ENCODE results near the gene PTMA. TPM values are rescaled to one million over a fixed set of nuclear protein-coding genes. Genes with fewer than 3 reads are reported as not detected.
"Not testable (repeated sequence)": the region's sequence is repeated elsewhere in the genome, so short reads cannot be mapped to it uniquely, and the experiment has no call there.

Gene PTMA
- total RNA-seq, 1 donor from 2014 or later = 958 TPM

GRCh38 chr2:231745303-231746038, 37.1 kb downstream of the PTMA start:
- FAIRE-seq (no peak), DNase-seq (ENCODE audit: low spot score in 2 of 2) (no peak)

- DNase-seq (ENCODE audit: low spot score in 2 of 2); FAIRE-seq: not testable (repeated sequence)
Observed at GRCh38 chr2:231748153-231748896, 40.0 kb downstream of the PTMA start.

- not testable (repeated sequence) for DNase-seq (ENCODE audit: low spot score in 2 of 2); FAIRE-seq
Observed at GRCh38 chr2:231749016-231749415, 40.7 kb downstream of the PTMA start.

GRCh38 chr2:231751042-231751815, 42.9 kb downstream of the PTMA start:
- DNase-seq (ENCODE audit: low spot score in 2 of 2) (no peak), FAIRE-seq (no peak)

GRCh38 chr2:231752061-231752460, 43.7 kb downstream of the PTMA start:
- DNase-seq (ENCODE audit: low spot score in 2 of 2) = no peak
- no peak for FAIRE-seq

GRCh38 chr2:231761735-231762134, 53.4 kb downstream of the PTMA start:
- FAIRE-seq = no peak
- no peak for DNase-seq (ENCODE audit: low spot score in 2 of 2)

Small RNA genes lying within 50 kb of the gene (small RNA-seq; reads per million reads assigned to genes)
- gene RF00015 = not detected

Other genes starting within 250 kb of the PTMA start
- 137 TPM for gene NCL, start 244.0 kb upstream of the PTMA start, total RNA-seq
- gene NMUR1, start 178.1 kb upstream of the PTMA start, total RNA-seq = 0.41 TPM
- gene TEX44, start 115.7 kb upstream of the PTMA start, total RNA-seq = not detected
- gene PDE6D, start 72.8 kb downstream of the PTMA start, total RNA-seq = 28.1 TPM
- gene COPS7B, start 77.9 kb downstream of the PTMA start, total RNA-seq = 16.7 TPM
- 0.41 TPM for gene NPPC, start 217.9 kb downstream of the PTMA start, total RNA-seq